ENCODE data around the gene RNF168. TPM values are rescaled to one million over a fixed set of nuclear protein-coding genes. Genes with fewer than 3 reads are reported as not detected.
A peak's percentile ranks its signal among the peaks of the same experiment; 100 is the strongest.
"Not testable (repeated sequence)": the region's sequence is repeated elsewhere in the genome, so short reads cannot be mapped to it uniquely, and the experiment has no call there.

RNF168 gene
- total RNA-seq, 1 experiment from 2014 or later: 19.4 TPM

DNA sequence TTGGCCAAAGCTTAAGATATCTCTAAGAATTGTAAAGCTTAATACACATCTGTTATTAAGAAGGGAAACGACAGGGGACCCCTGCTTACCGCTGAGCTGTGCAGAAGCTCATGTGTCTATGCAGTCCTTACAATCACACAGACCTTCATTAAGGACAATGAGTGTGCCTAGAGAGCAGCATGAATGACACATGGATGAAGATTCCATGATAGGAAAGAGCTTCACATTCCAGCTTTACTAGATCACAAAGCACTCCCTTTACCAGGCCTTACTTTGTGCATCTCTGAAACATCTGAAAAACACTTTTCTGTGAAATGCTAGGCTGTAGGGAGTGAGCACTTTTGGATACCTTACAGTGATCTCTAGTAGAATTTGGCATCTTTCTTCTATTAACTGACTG lies 32.0 kb downstream of the RNF168 start:
- no peak for DNase-seq (ENCODE audit: low spot score)

DNA sequence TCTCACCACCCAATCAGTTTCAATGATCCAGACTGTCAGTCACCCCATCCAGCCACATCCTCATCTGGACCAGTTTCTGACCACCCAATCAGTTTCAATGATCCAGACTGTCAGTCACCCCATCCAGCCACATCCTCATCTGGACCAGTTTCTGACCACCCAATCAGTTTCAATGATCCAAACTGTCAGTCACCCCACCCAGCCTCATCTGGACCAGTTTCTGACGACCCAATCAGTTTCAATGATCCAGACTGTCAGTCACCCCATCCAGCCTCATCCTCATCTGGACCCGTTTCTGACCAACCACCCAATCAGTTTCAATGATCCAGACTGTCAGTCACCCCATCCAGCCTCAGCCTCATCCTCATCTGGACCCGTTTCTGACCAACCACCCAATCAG lies 33.4 kb downstream of the RNF168 start:
- not testable (repeated sequence) for DNase-seq (ENCODE audit: low spot score)

GRCh38 chr3:196463804-196464203 lies 39.8 kb downstream of the RNF168 start:
- DNase-seq (ENCODE audit: low spot score): no peak

GRCh38 chr3:196463478-196463756 lies 40.2 kb downstream of the RNF168 start:
- no peak for DNase-seq (ENCODE audit: low spot score)

- not testable (repeated sequence) for DNase-seq (ENCODE audit: low spot score)
Observed at GRCh38 chr3:196462680-196463477, 40.7 kb downstream of the RNF168 start.

DNA sequence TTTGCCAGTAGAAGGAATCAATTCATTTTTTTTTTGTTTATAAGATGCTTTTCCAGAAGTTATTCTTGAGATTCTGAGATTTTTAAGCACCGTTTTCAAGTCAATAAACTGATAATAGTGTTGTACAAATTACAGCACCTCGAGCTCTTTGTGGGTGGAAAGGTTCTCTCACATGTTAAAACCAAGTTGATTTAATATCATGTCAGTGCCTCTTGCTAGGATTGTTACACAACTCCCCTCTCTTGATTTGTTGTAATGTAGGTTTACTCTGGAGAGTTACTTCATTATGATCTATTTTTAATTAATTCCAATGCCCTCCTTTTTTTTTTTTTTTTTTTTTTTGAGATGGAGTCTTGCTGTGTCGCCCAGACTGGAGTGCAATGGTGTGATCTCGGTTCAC lies 45.5 kb downstream of the RNF168 start:
- no peak for DNase-seq (ENCODE audit: low spot score)

GRCh38 chr3:196457470-196457869 lies 46.1 kb downstream of the RNF168 start:
- DNase-seq (ENCODE audit: low spot score): not testable (repeated sequence)

- DNase-seq (ENCODE audit: low spot score): no peak
Observed at GRCh38 chr3:196454935-196455334, 48.6 kb downstream of the RNF168 start.

GRCh38 chr3:196445391-196445790 lies 58.2 kb downstream of the RNF168 start:
- DNase-seq (ENCODE audit: low spot score): peak; percentile 11

GRCh38 chr3:196444500-196444894 lies 59.1 kb downstream of the RNF168 start:
- no peak for DNase-seq (ENCODE audit: low spot score)

DNA sequence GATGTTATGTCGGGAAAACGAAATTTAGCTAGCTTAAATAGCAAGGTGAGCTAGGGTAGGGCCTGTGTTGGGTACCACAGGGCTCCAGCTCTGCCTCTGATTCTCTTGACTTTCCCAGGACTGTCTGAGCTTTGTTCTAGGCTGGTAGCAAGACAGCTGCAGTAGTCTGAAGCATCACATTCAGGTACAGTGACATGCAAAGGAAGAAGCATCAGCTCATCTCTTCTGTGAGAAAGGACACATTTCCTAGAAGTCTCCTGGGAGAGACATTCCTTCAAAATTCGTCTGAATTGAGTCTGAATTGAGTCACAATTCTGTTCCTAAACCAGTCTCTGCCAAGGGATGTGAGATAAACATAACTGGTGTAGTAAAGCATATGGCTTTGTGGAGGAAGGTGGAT lies 62.9 kb downstream of the RNF168 start:
- no peak for DNase-seq (ENCODE audit: low spot score)

- DNase-seq (ENCODE audit: low spot score): no peak
Observed at GRCh38 chr3:196440041-196440537, 63.5 kb downstream of the RNF168 start.

DNA sequence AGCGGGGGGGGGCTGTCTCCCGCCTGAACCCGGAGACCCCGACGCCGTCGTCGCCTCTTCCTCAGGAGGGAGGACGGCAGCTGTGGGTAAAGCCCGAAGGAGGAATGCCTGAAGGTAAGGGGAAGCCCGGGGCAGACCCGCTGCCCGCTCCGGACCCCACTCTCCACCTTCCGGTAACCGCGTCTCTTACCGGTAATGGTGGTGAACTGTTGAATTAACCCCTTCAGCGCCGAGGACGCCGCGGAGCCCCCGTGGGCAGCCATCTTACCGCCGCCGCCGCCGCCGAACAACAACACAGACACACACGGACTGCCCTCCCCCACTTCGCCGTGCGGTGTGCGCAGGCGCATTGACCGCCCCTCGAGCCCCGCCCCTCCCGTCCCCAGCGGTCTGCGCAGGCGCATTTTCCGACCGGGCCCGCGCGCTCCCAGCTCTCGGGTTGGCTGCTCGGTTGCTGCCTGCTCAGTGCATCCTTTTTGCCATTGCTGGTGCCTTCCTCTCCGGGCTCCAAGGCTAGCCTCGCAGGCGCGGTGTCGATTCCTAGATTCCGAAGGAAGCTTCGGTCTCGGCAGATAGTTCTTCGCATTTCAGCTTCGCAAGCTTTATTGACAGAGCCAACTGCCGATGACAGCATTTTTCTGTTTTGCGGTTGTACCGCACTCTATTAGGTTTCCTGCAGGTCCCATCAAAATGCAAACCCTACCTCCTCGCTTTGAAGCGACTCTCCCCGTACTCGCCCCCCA lies 71.3 kb downstream of the RNF168 start, which contains the start of gene UBXN7:
TSS of gene UBXN7 (minus strand) at position 291 of the 743 bp plus-strand sequence. CDS start at position 263, 28 bp downstream.
- DNase-seq (ENCODE audit: low spot score): peak; percentile 97

DNA sequence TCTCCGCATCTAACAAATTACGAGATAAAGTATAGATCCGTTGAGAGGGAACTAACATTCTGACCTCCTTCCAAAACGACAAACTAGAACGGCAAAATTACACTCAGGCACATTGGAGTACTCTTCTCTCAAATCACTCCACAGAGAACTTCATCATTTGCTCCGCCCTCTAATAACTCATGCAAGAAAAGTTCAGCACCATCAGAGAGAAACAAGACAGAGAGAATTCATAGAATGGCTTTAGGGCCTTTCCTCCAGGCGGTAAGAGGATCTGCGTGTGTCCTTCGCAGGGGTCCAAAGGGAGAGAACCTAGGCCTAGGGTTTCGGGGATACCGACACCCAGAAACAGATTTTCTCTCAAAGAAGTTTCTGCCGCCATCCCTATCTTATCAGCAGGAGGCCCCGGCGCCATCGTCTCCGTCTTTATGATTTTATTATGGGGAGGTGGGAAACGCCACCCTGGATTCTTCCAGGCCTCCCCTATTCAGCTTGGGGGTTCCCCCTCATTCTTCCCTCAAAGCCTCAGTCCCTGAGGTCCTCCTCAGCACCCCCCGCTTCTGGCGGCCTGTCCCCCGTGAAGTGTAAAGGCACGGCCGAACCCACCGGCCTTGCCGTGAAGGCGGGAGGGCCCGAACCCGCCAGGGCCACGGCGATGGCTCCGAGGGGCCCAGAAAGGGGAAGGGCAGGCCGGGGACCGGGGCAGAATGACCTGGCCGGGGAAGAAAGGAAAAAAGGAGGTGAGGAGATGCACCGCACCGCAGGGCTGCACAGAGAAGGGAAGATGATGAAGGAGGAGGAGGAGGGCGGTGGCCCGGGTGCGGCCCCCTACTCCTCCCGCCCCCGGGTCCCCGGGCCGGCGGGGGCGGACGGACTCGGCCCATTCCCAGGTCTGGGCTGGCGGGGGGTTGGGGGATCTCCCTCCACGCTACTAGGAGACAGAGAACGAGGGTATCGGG lies 72.1 kb downstream of the RNF168 start:
- DNase-seq (ENCODE audit: low spot score): peak; percentile 45

- DNase-seq (ENCODE audit: low spot score): no peak
Observed at GRCh38 chr3:196428041-196428440, 75.5 kb downstream of the RNF168 start.

DNA sequence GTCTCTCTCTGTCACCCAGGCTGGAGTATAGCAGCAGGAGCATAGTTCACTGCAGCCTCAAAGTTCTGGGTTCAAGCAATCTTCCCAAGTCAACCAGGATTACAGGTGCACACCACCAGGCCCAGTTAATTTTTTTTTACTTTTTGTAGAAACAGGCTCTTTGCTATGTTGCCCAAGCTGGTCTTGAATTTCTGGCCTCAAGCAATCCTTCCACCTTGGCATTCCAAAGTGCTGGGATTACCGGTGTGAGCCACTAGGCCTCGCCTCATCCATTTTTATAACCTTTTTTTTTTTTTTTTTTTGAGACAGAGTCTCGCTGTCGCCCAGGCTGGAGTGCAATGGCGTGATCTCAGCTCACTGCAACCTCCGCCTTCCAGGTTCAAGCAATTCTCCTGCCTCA lies 79.1 kb downstream of the RNF168 start:
- DNase-seq (ENCODE audit: low spot score): not testable (repeated sequence)

- peak; percentile 23 for DNase-seq (ENCODE audit: low spot score)
Observed at GRCh38 chr3:196423044-196423781, 80.4 kb downstream of the RNF168 start.

DNA sequence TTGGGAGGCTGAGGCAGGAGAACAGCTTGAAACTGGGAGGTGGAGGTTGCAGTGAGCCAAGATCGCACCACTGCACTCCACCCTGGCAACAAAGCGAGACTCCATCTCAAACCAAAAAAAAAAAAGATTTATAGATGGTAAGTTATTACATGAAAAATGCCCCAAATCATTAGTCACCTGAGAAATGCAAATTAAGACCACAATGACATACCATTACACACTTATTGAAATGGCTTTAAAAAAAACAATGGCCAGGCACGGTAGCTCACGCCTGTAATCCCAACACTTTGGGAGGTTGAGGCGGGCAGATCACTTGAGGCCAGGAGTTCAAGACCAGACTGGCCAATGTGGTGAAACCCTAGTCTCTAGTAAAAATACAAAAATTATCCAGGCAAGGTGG lies 81.9 kb downstream of the RNF168 start:
- DNase-seq (ENCODE audit: low spot score): not testable (repeated sequence)

GRCh38 chr3:196419386-196419785 lies 84.2 kb downstream of the RNF168 start:
- no peak for DNase-seq (ENCODE audit: low spot score)

All from HT-29 (cell line).